ENCODE results near the gene LPP. TPM values are rescaled to one million over a fixed set of nuclear protein-coding genes. Genes with fewer than 3 reads are reported as not detected.

The LPP gene
- total RNA-seq, 4 donors from 2014 or later = 1,872 to 3,079 (median 2,300) TPM

- H3K36me3 ChIP-seq = peaks cover 0 to 10% (median 0%) of the 10 kb centered on the region in 4 donors
- no peaks in the 10 kb centered on the region for H3K27me3 ChIP-seq
- no peak overlapping the region for H3K4me3 ChIP-seq
- no peaks in the 10 kb centered on the region for H3K9me3 ChIP-seq
- H3K4me1 ChIP-seq = peaks cover 30 to 98% (median 91%) of the 10 kb centered on the region in 4 donors
- intact Hi-C loops (cut with DNase I) = no loop called here
- 66% methylated on average over 5 of the region's 5 CpGs for WGBS
- no peak for TF ChIP-seq POLR2A (IDR thresholded peaks at IDR 0.05; ENCODE audit: low read depth)
- TF ChIP-seq POLR2AphosphoS5 (IDR thresholded peaks at IDR 0.05) = peak; percentile 9 to 19
- no peak for DNase-seq (ENCODE audit: extremely low spot score)
- peak overlapping the region; percentile 70 to 80 (median 72) for H3K27ac ChIP-seq (replicated peaks in 1 of 4)
These were observed 211.2 kb downstream of the LPP start for GRCh38 chr3:188365184-188365583.

GRCh38 chr3:188365988-188366698 is 212.2 kb downstream of the LPP start:
- Histone ChIP-seq H3K9me3 (no peaks in the 10 kb centered on the region), H3K4me1 (peaks cover 30 to 94% (median 92%) of the 10 kb centered on the region in 4 donors), H3K4me3 (peak overlapping the region in 2 of 4 donors; percentile 8 to 15), H3K36me3 (peaks cover 0 to 5% (median 0%) of the 10 kb centered on the region in 4 donors), H3K27ac (replicated peaks in 1 of 4) (peak overlapping the region; percentile 70 to 80 (median 72)), H3K27me3 (no peaks in the 10 kb centered on the region)
- 56% methylated on average over 12 of the region's 12 CpGs for WGBS
- peak in 1 of 2 donors; percentile 45 for TF ChIP-seq POLR2AphosphoS5 (IDR thresholded peaks at IDR 0.05)
- TF ChIP-seq POLR2A (IDR thresholded peaks at IDR 0.05; ENCODE audit: low read depth) = no peak
- intact Hi-C loops (cut with DNase I) = no loop called here
- no peak for DNase-seq (ENCODE audit: extremely low spot score)

GRCh38 chr3:188367678-188368077 is 213.7 kb downstream of the LPP start:
- Histone ChIP-seq H3K9me3 (no peaks in the 10 kb centered on the region), H3K27ac (replicated peaks in 1 of 4) (peak overlapping the region; percentile 70 to 80 (median 72)), H3K27me3 (no peaks in the 10 kb centered on the region), H3K4me3 (no peak overlapping the region), H3K36me3 (peaks cover 0 to 5% (median 0%) of the 10 kb centered on the region in 4 donors), H3K4me1 (peaks cover 19 to 83% (median 79%) of the 10 kb centered on the region in 4 donors)
- WGBS = 53% methylated on average over 1 of the region's 1 CpG
- no peak for DNase-seq (ENCODE audit: extremely low spot score)
- intact Hi-C loops (cut with DNase I) = no loop called here
- TF ChIP-seq EP300 (IDR thresholded peaks at IDR 0.05) = no peak
- no peak for TF ChIP-seq CTCF (IDR thresholded peaks at IDR 0.05)
- no peak for TF ChIP-seq POLR2A (IDR thresholded peaks at IDR 0.05; ENCODE audit: low read depth)
- TF ChIP-seq POLR2AphosphoS5 (IDR thresholded peaks at IDR 0.05) = peak in 1 of 2 donors; percentile 6

- intact Hi-C loops (cut with DNase I) = no loop called here
- DNase-seq (ENCODE audit: extremely low spot score) = no peak
- no peak overlapping the region for H3K4me3 ChIP-seq
- H3K4me1 ChIP-seq = peaks cover 15 to 67% (median 60%) of the 10 kb centered on the region in 4 donors
- 84% methylated on average over 3 of the region's 3 CpGs for WGBS
- TF ChIP-seq POLR2A (IDR thresholded peaks at IDR 0.05; ENCODE audit: low read depth) = no peak
- no peak for TF ChIP-seq CTCF (IDR thresholded peaks at IDR 0.05)
- no peak for TF ChIP-seq EP300 (IDR thresholded peaks at IDR 0.05)
- TF ChIP-seq POLR2AphosphoS5 (IDR thresholded peaks at IDR 0.05) = no peak
- peak overlapping the region; percentile 31 to 80 (median 72) for H3K27ac ChIP-seq (replicated peaks in 1 of 4)
- H3K27me3 ChIP-seq = no peaks in the 10 kb centered on the region
- no peaks in the 10 kb centered on the region for H3K36me3 ChIP-seq
- no peaks in the 10 kb centered on the region for H3K9me3 ChIP-seq
These were observed 215.6 kb downstream of the LPP start for GRCh38 chr3:188369526-188369925.

GRCh38 chr3:188370081-188370830 is 216.3 kb downstream of the LPP start:
- Histone ChIP-seq H3K27me3 (no peaks in the 10 kb centered on the region), H3K9me3 (no peaks in the 10 kb centered on the region), H3K27ac (replicated peaks in 1 of 4) (peak overlapping the region; percentile 31 to 80 (median 72)), H3K4me3 (no peak overlapping the region), H3K36me3 (no peaks in the 10 kb centered on the region), H3K4me1 (peaks cover 11 to 62% (median 53%) of the 10 kb centered on the region in 4 donors)
- intact Hi-C loops (cut with DNase I) = no loop called here
- DNase-seq (ENCODE audit: extremely low spot score) = no peak
- 71% methylated on average over 15 of the region's 15 CpGs for WGBS
- TF ChIP-seq POLR2AphosphoS5 (IDR thresholded peaks at IDR 0.05) (peak in 1 of 2 donors; percentile 39), CTCF (IDR thresholded peaks at IDR 0.05) (no peak)
